GM23338 (cell line): ENCODE measurements around the gene IFNA4. TPM values are rescaled to one million over a fixed set of nuclear protein-coding genes. Genes with fewer than 3 reads are reported as not detected.
"Not testable (repeated sequence)": the region's sequence is repeated elsewhere in the genome, so short reads cannot be mapped to it uniquely, and the experiment has no call there.

ENCODE experiments used
- ATAC-seq: fragments of 200-7000 bp; cut with Tn5 transposase; 3 replicates; pipeline ENCODE4 v1.9.1; 2020
- DNase-seq: peaks from one replicate; pipeline ENCODE4 v3.0.0-alpha.2; 2015; ENCODE audit warnings: low spot score
- H2AFZ ChIP-seq: fragments of 200-600 bp; sonication (generic); 2 replicates; pipeline ENCODE4 v1.8.0; 2016; ENCODE audit warnings: antibody characterized with exemption, mild to moderate bottlenecking, moderate library complexity
- H3F3A ChIP-seq: fragments of 200-600 bp; sonication (generic); replicated peaks from 2 replicates; pipeline ENCODE4 v1.8.0; 2017; ENCODE audit warnings: antibody characterized with exemption, mixed run types, low read depth
- H3K27ac ChIP-seq: fragments of 200-600 bp; sonication (generic); 2 replicates; pipeline ENCODE4 v1.6.1; 2016; ENCODE audit warnings: low read depth
- H3K27me3 ChIP-seq: fragments of 200-600 bp; sonication (generic); 2 replicates; pipeline ENCODE4 v1.8.0; 2016; ENCODE audit warnings: mild to moderate bottlenecking, mixed run types, moderate library complexity; ENCODE audit not compliant: insufficient read depth
- H3K36me3 ChIP-seq: fragments of 200-600 bp; sonication (generic); 2 replicates; pipeline ENCODE4 v1.8.0; 2016; ENCODE audit warnings: mild to moderate bottlenecking; ENCODE audit not compliant: insufficient read depth
- H3K4me1 ChIP-seq: fragments of 200-600 bp; sonication (generic); 2 replicates; pipeline ENCODE4 v1.8.0; 2016; ENCODE audit warnings: mild to moderate bottlenecking, moderate library complexity; ENCODE audit not compliant: insufficient read depth
- H3K4me2 ChIP-seq: fragments of 200-600 bp; sonication (generic); 2 replicates; pipeline ENCODE4 v1.7.1; 2017; ENCODE audit warnings: mixed run types
- H3K4me3 ChIP-seq: fragments of 200-600 bp; sonication (generic); 2 replicates; pipeline ENCODE4 v1.6.1; 2016; ENCODE audit warnings: mixed run types
- H3K79me2 ChIP-seq: fragments of 200-600 bp; sonication (generic); replicated peaks from 2 replicates; pipeline ENCODE4 v1.8.0; 2017; ENCODE audit warnings: mild to moderate bottlenecking; ENCODE audit not compliant: insufficient read depth
- H3K9me2 ChIP-seq: fragments of 200-600 bp; sonication (generic); 2 replicates; pipeline ENCODE4 v1.8.0; 2017; ENCODE audit not compliant: insufficient read depth
- H4K20me1 ChIP-seq: fragments of 200-600 bp; sonication (generic); replicated peaks from 2 replicates; pipeline ENCODE4 v1.8.0; 2017; ENCODE audit warnings: mild to moderate bottlenecking; ENCODE audit not compliant: insufficient read depth
- H3K27ac Mint-ChIP-seq: 2 replicates; pipeline ENCODE4 v1.8.0; 2020; ENCODE audit warnings: inconsistent platforms, mild to moderate bottlenecking, moderate library complexity, mixed read lengths
- H3K27me3 Mint-ChIP-seq: 3 replicates; pipeline ENCODE4 v1.8.0; 2022; ENCODE audit warnings: low read depth, mild to moderate bottlenecking, moderate library complexity, mixed read lengths, inconsistent platforms; ENCODE audit not compliant: insufficient read depth, poor library complexity
- H3K36me3 Mint-ChIP-seq: 3 replicates; pipeline ENCODE4 v1.8.0; 2021; ENCODE audit warnings: low read depth, mild to moderate bottlenecking, inconsistent platforms, moderate library complexity, mixed read lengths
- H3K4me1 Mint-ChIP-seq: 3 replicates; pipeline ENCODE4 v1.8.0; 2020; ENCODE audit warnings: mild to moderate bottlenecking, inconsistent platforms, mixed read lengths
- H3K4me3 Mint-ChIP-seq: 3 replicates; pipeline ENCODE4 v1.8.0; 2021; ENCODE audit warnings: moderate library complexity, mild to moderate bottlenecking, inconsistent platforms, mixed read lengths
- H3K9me3 Mint-ChIP-seq: 3 replicates; pipeline ENCODE4 v1.8.0; 2020; ENCODE audit warnings: moderate library complexity, mild to moderate bottlenecking, inconsistent platforms, mixed read lengths
- CREB1 ChIP-seq: fragments of 250-450 bp; sonication (Bioruptor Pico); IDR thresholded peaks from 2 replicates; pipeline ENCODE4 v1.5.0; 2020; ENCODE audit warnings: low read depth, mild to moderate bottlenecking, moderate library complexity
- ETS1 ChIP-seq: IDR thresholded peaks from 2 replicates; pipeline ENCODE4 v1.6.1; 2016; ENCODE audit warnings: antibody characterized with exemption
- EZH2 ChIP-seq: fragments of 200-600 bp; sonication (generic); IDR thresholded peaks from one replicate; pipeline ENCODE4 v1.8.0; 2017; ENCODE audit warnings: antibody characterized with exemption, mild to moderate bottlenecking, low read depth; ENCODE audit not compliant: unreplicated experiment
- JUNB ChIP-seq: IDR thresholded peaks from one replicate; pipeline ENCODE4 v1.6.1; 2016; ENCODE audit warnings: antibody characterized with exemption; ENCODE audit not compliant: unreplicated experiment
- NANOG ChIP-seq: IDR thresholded peaks from 2 replicates; pipeline ENCODE4 v1.6.1; 2016; ENCODE audit warnings: antibody characterized with exemption, borderline replicate concordance
- POLR2AphosphoS5 ChIP-seq: IDR thresholded peaks from 2 replicates; pipeline ENCODE4 v1.6.1; 2016; ENCODE audit warnings: antibody characterized with exemption, low read depth
- STAT1 ChIP-seq: IDR thresholded peaks from one replicate; pipeline ENCODE4 v1.6.1; 2016; ENCODE audit warnings: antibody characterized with exemption; ENCODE audit not compliant: unreplicated experiment
- ZNF331 ChIP-seq: fragments of 250-450 bp; sonication (Bioruptor Pico); IDR thresholded peaks from 2 replicates; pipeline ENCODE4 v1.5.0; 2020; ENCODE audit warnings: low read depth, mild to moderate bottlenecking, moderate library complexity
- polyA plus RNA-seq: library from polyadenylated mRNA; unstranded; fragments of >200 nt; fragmentation: Nextera tagmentation; extraction: Ambion mirVana; gene quantifications from 2 replicates; pipeline ENCODE4 v1.2.1, GENCODE V29; 2016
- total RNA-seq: library from RNA; depleted of rRNA; stranded (reverse); fragments of >200 nt; shearing (Covaris generic); gene quantifications from 2 replicates; pipeline ENCODE4 v1.2.3, GENCODE V29; 2014
- TF ChIP-seq, protein P1 (sequence below): IDR thresholded peaks from one replicate; pipeline ENCODE4 v1.6.1; 2018; ENCODE audit warnings: antibody characterized with exemption; ENCODE audit not compliant: unreplicated experiment
- TF ChIP-seq, protein P2 (sequence below), 2 experiments: fragments of 200-600 bp in 1 of 2; sonication (generic) in 1 of 2; conservative IDR thresholded peaks; 2 replicates each; pipeline versions ENCODE4 v1.5.1 to v1.6.1; 2016 to 2017; ENCODE audit warnings: antibody characterized with exemption in 2 of 2, low read depth in 2 of 2, mild to moderate bottlenecking in 2 of 2, moderate library complexity in 1 of 2

Gene IFNA4
- total and polyA plus RNA-seq, 2 experiments from 2014 or later: not detected

DNA sequence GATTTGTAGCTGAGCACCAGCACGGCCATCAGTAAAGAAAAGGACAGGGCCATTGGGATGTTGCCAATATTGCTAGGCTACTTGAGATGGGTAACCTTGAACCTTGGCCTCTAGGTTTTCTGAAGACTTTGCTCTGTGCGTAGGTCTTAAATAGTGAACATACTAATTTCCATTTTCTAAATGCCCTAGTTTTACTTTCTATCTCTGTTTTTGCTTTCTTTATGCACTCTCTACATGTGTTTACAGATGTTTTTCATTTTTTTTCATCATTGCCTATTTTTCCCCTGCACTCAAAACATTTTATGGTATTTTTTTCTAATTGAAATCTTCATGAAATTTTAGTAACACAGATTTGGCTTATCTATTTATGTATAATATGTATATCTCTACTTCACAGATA is 20.8 kb downstream of the IFNA4 start, which contains the start of gene IFNA21:
Gene IFNA21, minus strand, starts transcription at position 101 of the 400 bp plus-strand sequence. Its CDS starts 48 bp downstream, at position 53.
- H2AFZ ChIP-seq, H3K9me2 ChIP-seq, DNase-seq, H3K4me3 Mint-ChIP-seq, H3K27ac Mint-ChIP-seq, H3K4me3 ChIP-seq, H3K36me3 ChIP-seq, ATAC-seq, H4K20me1 ChIP-seq, H3K27me3 Mint-ChIP-seq, H3F3A ChIP-seq, H3K4me1 ChIP-seq, H3K36me3 Mint-ChIP-seq, H3K9me3 Mint-ChIP-seq, H3K4me1 Mint-ChIP-seq, H3K27me3 ChIP-seq, H3K27ac ChIP-seq, H3K79me2 ChIP-seq, H3K4me2 ChIP-seq: not testable (repeated sequence)

- Mint-ChIP-seq H3K9me3 (no peaks in the 10 kb centered on the region), H3K4me3 (no peak overlapping the region), H3K36me3 (no peaks in the 10 kb centered on the region), H3K27ac (no peak overlapping the region), H3K27me3 (peaks cover 3% of the 10 kb centered on the region), H3K4me1 (no peaks in the 10 kb centered on the region)
- H3K4me3 ChIP-seq: no peak overlapping the region
- H3K4me1 ChIP-seq: no peaks in the 10 kb centered on the region
- no peaks in the 10 kb centered on the region for H3K79me2 ChIP-seq
- H3K4me2 ChIP-seq: no peak overlapping the region
- no peaks in the 10 kb centered on the region for H4K20me1 ChIP-seq
- no peak overlapping the region for H3K27ac ChIP-seq
- H3K36me3 ChIP-seq: no peaks in the 10 kb centered on the region
- TF ChIP-seq POLR2AphosphoS5 (no peak), STAT1 (no peak), NANOG (no peak), ETS1 (no peak), JUNB (no peak), EZH2 (no peak), CREB1 (CRISPR knock-in tag) (no peak), ZNF331 (CRISPR knock-in tag) (no peak)
- TF ChIP-seq, protein P1, sequence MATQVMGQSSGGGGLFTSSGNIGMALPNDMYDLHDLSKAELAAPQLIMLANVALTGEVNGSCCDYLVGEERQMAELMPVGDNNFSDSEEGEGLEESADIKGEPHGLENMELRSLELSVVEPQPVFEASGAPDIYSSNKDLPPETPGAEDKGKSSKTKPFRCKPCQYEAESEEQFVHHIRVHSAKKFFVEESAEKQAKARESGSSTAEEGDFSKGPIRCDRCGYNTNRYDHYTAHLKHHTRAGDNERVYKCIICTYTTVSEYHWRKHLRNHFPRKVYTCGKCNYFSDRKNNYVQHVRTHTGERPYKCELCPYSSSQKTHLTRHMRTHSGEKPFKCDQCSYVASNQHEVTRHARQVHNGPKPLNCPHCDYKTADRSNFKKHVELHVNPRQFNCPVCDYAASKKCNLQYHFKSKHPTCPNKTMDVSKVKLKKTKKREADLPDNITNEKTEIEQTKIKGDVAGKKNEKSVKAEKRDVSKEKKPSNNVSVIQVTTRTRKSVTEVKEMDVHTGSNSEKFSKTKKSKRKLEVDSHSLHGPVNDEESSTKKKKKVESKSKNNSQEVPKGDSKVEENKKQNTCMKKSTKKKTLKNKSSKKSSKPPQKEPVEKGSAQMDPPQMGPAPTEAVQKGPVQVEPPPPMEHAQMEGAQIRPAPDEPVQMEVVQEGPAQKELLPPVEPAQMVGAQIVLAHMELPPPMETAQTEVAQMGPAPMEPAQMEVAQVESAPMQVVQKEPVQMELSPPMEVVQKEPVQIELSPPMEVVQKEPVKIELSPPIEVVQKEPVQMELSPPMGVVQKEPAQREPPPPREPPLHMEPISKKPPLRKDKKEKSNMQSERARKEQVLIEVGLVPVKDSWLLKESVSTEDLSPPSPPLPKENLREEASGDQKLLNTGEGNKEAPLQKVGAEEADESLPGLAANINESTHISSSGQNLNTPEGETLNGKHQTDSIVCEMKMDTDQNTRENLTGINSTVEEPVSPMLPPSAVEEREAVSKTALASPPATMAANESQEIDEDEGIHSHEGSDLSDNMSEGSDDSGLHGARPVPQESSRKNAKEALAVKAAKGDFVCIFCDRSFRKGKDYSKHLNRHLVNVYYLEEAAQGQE: no peak
- TF ChIP-seq, protein P2, sequence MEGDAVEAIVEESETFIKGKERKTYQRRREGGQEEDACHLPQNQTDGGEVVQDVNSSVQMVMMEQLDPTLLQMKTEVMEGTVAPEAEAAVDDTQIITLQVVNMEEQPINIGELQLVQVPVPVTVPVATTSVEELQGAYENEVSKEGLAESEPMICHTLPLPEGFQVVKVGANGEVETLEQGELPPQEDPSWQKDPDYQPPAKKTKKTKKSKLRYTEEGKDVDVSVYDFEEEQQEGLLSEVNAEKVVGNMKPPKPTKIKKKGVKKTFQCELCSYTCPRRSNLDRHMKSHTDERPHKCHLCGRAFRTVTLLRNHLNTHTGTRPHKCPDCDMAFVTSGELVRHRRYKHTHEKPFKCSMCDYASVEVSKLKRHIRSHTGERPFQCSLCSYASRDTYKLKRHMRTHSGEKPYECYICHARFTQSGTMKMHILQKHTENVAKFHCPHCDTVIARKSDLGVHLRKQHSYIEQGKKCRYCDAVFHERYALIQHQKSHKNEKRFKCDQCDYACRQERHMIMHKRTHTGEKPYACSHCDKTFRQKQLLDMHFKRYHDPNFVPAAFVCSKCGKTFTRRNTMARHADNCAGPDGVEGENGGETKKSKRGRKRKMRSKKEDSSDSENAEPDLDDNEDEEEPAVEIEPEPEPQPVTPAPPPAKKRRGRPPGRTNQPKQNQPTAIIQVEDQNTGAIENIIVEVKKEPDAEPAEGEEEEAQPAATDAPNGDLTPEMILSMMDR (conservative IDR thresholded peaks at IDR 0.05; ENCODE audit: low read depth in 2 of 2): no peak
- H3K9me2 ChIP-seq: no peaks in the 10 kb centered on the region
- DNase-seq (no peak), ATAC-seq (no peak)
- H2AFZ ChIP-seq: no peak overlapping the region
- no peaks in the 10 kb centered on the region for H3F3A ChIP-seq
- H3K27me3 ChIP-seq: no peaks in the 10 kb centered on the region
Measured at GRCh38 chr9:21165516-21165915, 21.9 kb downstream of the IFNA4 start.
